Measurements from ENCODE around the gene RSPH3.

- TF ChIP-seq CTCF (IDR thresholded peaks at IDR 0.05) = no peak
- TF ChIP-seq POLR2A (IDR thresholded peaks at IDR 0.05) = no peak
- no peak for TF ChIP-seq POLR2AphosphoS5 (IDR thresholded peaks at IDR 0.05)
These were observed 43.9 kb upstream of the RSPH3 start for GRCh38 chr6:159043947-159044346.
